ENCODE measurements around the gene ACAA1. TPM values are rescaled to one million over a fixed set of nuclear protein-coding genes. Genes with fewer than 3 reads are reported as not detected.

Gene ACAA1
- total and polyA plus RNA-seq, 2 experiments from 2014 or later, result 21.4 to 26.6 TPM

GRCh38 chr3:38111201-38111600 lies 25.7 kb downstream of the ACAA1 start:
- no peak for ATAC-seq

More at GRCh38 chr3:38111201-38111600, 25.7 kb downstream of the ACAA1 start:
- Histone ChIP-seq H3K79me2 (replicated peaks; ENCODE audit: insufficient read depth) (no peaks in the 10 kb centered on the region), H4K20me1 (replicated peaks; ENCODE audit: insufficient read depth) (no peaks in the 10 kb centered on the region; the same call in 1 of the 2 replicates), H2AFZ (no peak overlapping the region), H3K4me2 (no peak overlapping the region), H3K4me3 (no peak overlapping the region), H3K27ac (ENCODE audit: low read depth) (no peak overlapping the region), H3K4me1 (ENCODE audit: insufficient read depth) (no peaks in the 10 kb centered on the region), H3K27me3 (ENCODE audit: insufficient read depth) (no peaks in the 10 kb centered on the region), H3K36me3 (ENCODE audit: insufficient read depth) (no peaks in the 10 kb centered on the region), H3F3A (replicated peaks; ENCODE audit: low read depth) (no peaks in the 10 kb centered on the region), H3K9me2 (ENCODE audit: insufficient read depth) (no peaks in the 10 kb centered on the region)
- no peak for DNase-seq (ENCODE audit: low spot score)
- Mint-ChIP-seq H3K27ac (no peak overlapping the region), H3K4me3 (no peak overlapping the region), H3K4me1 (no peaks in the 10 kb centered on the region), H3K9me3 (no peaks in the 10 kb centered on the region), H3K27me3 (ENCODE audit: insufficient read depth, low read depth, poor library complexity) (peaks cover 16% of the 10 kb centered on the region), H3K36me3 (ENCODE audit: low read depth) (no peaks in the 10 kb centered on the region)
- no peak for TF ChIP-seq POLR2AphosphoS5 (IDR thresholded peaks at IDR 0.05; ENCODE audit: low read depth)
- TF ChIP-seq ZNF331 (CRISPR knock-in tag; IDR thresholded peaks at IDR 0.05; ENCODE audit: low read depth), result no peak
- TF ChIP-seq STAT1 (IDR thresholded peaks at IDR 0.05; ENCODE audit: unreplicated experiment), result no peak
- TF ChIP-seq ZNF462 (CRISPR knock-in tag; IDR thresholded peaks at IDR 0.05), result no peak
- no peak for TF ChIP-seq CREB1 (CRISPR knock-in tag; IDR thresholded peaks at IDR 0.05; ENCODE audit: low read depth)
- no peak for TF ChIP-seq NANOG (IDR thresholded peaks at IDR 0.05; ENCODE audit: borderline replicate concordance)
- no peak for TF ChIP-seq CTCF (conservative IDR thresholded peaks at IDR 0.05; ENCODE audit: low read depth in 2 of 2)
- no peak for TF ChIP-seq EZH2phosphoT487 (IDR thresholded peaks at IDR 0.05; ENCODE audit: unreplicated experiment)
- TF ChIP-seq EZH2 (IDR thresholded peaks at IDR 0.05; ENCODE audit: low read depth, unreplicated experiment), result no peak
- TF ChIP-seq, protein P1, sequence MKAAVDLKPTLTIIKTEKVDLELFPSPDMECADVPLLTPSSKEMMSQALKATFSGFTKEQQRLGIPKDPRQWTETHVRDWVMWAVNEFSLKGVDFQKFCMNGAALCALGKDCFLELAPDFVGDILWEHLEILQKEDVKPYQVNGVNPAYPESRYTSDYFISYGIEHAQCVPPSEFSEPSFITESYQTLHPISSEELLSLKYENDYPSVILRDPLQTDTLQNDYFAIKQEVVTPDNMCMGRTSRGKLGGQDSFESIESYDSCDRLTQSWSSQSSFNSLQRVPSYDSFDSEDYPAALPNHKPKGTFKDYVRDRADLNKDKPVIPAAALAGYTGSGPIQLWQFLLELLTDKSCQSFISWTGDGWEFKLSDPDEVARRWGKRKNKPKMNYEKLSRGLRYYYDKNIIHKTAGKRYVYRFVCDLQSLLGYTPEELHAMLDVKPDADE (IDR thresholded peaks at IDR 0.05), result no peak
- TF ChIP-seq JUNB (IDR thresholded peaks at IDR 0.05; ENCODE audit: unreplicated experiment), result no peak
- no peak for TF ChIP-seq REST (IDR thresholded peaks at IDR 0.05; ENCODE audit: unreplicated experiment)
- no peak for TF ChIP-seq ZNF114 (CRISPR knock-in tag; IDR thresholded peaks at IDR 0.05)

Measured in GM23338 (cell line).